PC-9 (cell line): ENCODE measurements around the gene GNG3.

ENCODE experiments used
- EZH2 ChIP-seq: fragments of 200-600 bp; sonication (generic); IDR thresholded peaks from 2 replicates; pipeline ENCODE4 v1.8.0; 2017; ENCODE audit warnings: antibody characterized with exemption, low read depth
- TF ChIP-seq, protein P1 (sequence below): fragments of 200-600 bp; sonication (generic); conservative IDR thresholded peaks from 2 replicates; pipeline ENCODE4 v1.6.1; 2017; ENCODE audit warnings: mixed run types, antibody characterized with exemption, mild to moderate bottlenecking, moderate library complexity

DNA sequence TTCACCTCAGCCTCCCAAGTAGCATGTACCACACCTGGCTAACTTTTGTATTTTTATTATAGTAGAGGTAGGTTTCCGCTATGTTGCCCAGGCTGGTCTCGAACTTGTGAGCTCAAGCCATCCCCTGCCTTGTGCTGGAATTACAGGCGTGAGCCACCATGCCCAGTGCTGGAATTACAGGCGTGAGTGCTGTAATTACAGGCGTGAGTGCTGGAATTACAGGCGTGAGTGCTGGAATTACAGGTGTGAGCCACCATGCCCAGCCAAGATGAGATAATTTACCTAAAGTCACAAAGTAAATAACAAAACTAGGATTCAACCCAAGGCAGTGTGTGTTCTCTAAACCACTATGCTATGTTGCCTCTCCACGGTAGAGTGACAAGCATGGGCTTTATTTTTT, 25.0 kb upstream of the GNG3 start:
- TF ChIP-seq, protein P1, sequence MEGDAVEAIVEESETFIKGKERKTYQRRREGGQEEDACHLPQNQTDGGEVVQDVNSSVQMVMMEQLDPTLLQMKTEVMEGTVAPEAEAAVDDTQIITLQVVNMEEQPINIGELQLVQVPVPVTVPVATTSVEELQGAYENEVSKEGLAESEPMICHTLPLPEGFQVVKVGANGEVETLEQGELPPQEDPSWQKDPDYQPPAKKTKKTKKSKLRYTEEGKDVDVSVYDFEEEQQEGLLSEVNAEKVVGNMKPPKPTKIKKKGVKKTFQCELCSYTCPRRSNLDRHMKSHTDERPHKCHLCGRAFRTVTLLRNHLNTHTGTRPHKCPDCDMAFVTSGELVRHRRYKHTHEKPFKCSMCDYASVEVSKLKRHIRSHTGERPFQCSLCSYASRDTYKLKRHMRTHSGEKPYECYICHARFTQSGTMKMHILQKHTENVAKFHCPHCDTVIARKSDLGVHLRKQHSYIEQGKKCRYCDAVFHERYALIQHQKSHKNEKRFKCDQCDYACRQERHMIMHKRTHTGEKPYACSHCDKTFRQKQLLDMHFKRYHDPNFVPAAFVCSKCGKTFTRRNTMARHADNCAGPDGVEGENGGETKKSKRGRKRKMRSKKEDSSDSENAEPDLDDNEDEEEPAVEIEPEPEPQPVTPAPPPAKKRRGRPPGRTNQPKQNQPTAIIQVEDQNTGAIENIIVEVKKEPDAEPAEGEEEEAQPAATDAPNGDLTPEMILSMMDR = no peak
- no peak for TF ChIP-seq EZH2
